ENCODE measurements around the gene COL4A1. TPM values are rescaled to one million over a fixed set of nuclear protein-coding genes. Genes with fewer than 3 reads are reported as not detected.

Gene COL4A1
- total RNA-seq, 1 donor from 2014 or later: not detected

GRCh38 chr13:110170882-110171281 lies 136.1 kb downstream of the COL4A1 start:
- peaks cover 2% of the 10 kb centered on the region for H3K27me3 Mint-ChIP-seq (ENCODE audit: insufficient read depth)
- H3K4me3 Mint-ChIP-seq: no peak overlapping the region
- no peak for DNase-seq (ENCODE audit: low spot score)
- H3K27ac Mint-ChIP-seq: no peak overlapping the region
- intact Hi-C loops (cut with micrococcal nuclease): no loop called here
- H3K36me3 Mint-ChIP-seq (ENCODE audit: low read depth): no peaks in the 10 kb centered on the region
- no peaks in the 10 kb centered on the region for H3K4me1 Mint-ChIP-seq (ENCODE audit: low read depth)
- peaks cover 12% of the 10 kb centered on the region for H3K9me3 Mint-ChIP-seq

- Mint-ChIP-seq H3K27ac (no peak overlapping the region), H3K4me1 (ENCODE audit: low read depth) (no peaks in the 10 kb centered on the region), H3K27me3 (ENCODE audit: insufficient read depth) (peaks cover 2% of the 10 kb centered on the region), H3K4me3 (no peak overlapping the region), H3K9me3 (peaks cover 12% of the 10 kb centered on the region), H3K36me3 (ENCODE audit: low read depth) (no peaks in the 10 kb centered on the region)
- intact Hi-C loops (cut with micrococcal nuclease): no loop called here
- no peak for DNase-seq (ENCODE audit: low spot score)
Measured at GRCh38 chr13:110170020-110170790, 136.8 kb downstream of the COL4A1 start.

- H3K27me3 Mint-ChIP-seq (ENCODE audit: insufficient read depth): peaks cover 2% of the 10 kb centered on the region
- intact Hi-C loops (cut with micrococcal nuclease): no loop called here
- H3K27ac Mint-ChIP-seq: no peak overlapping the region
- no peaks in the 10 kb centered on the region for H3K36me3 Mint-ChIP-seq (ENCODE audit: low read depth)
- H3K9me3 Mint-ChIP-seq: peaks cover 12% of the 10 kb centered on the region
- no peak for DNase-seq (ENCODE audit: low spot score)
- no peaks in the 10 kb centered on the region for H3K4me1 Mint-ChIP-seq (ENCODE audit: low read depth)
- H3K4me3 Mint-ChIP-seq: no peak overlapping the region
Measured at GRCh38 chr13:110168999-110169933, 137.7 kb downstream of the COL4A1 start.

GRCh38 chr13:110166598-110166997 lies 140.4 kb downstream of the COL4A1 start:
- H3K27me3 Mint-ChIP-seq (ENCODE audit: insufficient read depth): peaks cover 4% of the 10 kb centered on the region
- no peak overlapping the region for H3K4me3 Mint-ChIP-seq
- no peaks in the 10 kb centered on the region for H3K9me3 Mint-ChIP-seq
- no peak overlapping the region for H3K27ac Mint-ChIP-seq
- DNase-seq (ENCODE audit: low spot score): no peak
- no peaks in the 10 kb centered on the region for H3K4me1 Mint-ChIP-seq (ENCODE audit: low read depth)
- intact Hi-C loops (cut with micrococcal nuclease): no loop called here
- no peaks in the 10 kb centered on the region for H3K36me3 Mint-ChIP-seq (ENCODE audit: low read depth)

GRCh38 chr13:110164706-110165105 lies 142.3 kb downstream of the COL4A1 start:
- Mint-ChIP-seq H3K4me1 (ENCODE audit: low read depth) (no peaks in the 10 kb centered on the region), H3K36me3 (ENCODE audit: low read depth) (no peaks in the 10 kb centered on the region), H3K9me3 (no peaks in the 10 kb centered on the region), H3K27me3 (ENCODE audit: insufficient read depth) (peaks cover 2% of the 10 kb centered on the region), H3K27ac (no peak overlapping the region), H3K4me3 (no peak overlapping the region)
- intact Hi-C loops (cut with micrococcal nuclease): no loop called here
- DNase-seq (ENCODE audit: low spot score): no peak

GRCh38 chr13:110162866-110163658 lies 143.9 kb downstream of the COL4A1 start:
- no peak for DNase-seq (ENCODE audit: low spot score)
- Mint-ChIP-seq H3K27me3 (ENCODE audit: insufficient read depth) (peaks cover 2% of the 10 kb centered on the region), H3K27ac (no peak overlapping the region), H3K9me3 (no peaks in the 10 kb centered on the region), H3K4me3 (no peak overlapping the region), H3K4me1 (ENCODE audit: low read depth) (no peaks in the 10 kb centered on the region), H3K36me3 (ENCODE audit: low read depth) (no peaks in the 10 kb centered on the region)
- intact Hi-C loops (cut with micrococcal nuclease): no loop called here

- Mint-ChIP-seq H3K4me3 (no peak overlapping the region), H3K9me3 (no peaks in the 10 kb centered on the region), H3K36me3 (ENCODE audit: low read depth) (no peaks in the 10 kb centered on the region), H3K27me3 (ENCODE audit: insufficient read depth) (peaks cover 2% of the 10 kb centered on the region), H3K27ac (no peak overlapping the region), H3K4me1 (ENCODE audit: low read depth) (no peaks in the 10 kb centered on the region)
- DNase-seq (ENCODE audit: low spot score): no peak
- intact Hi-C loops (cut with micrococcal nuclease): no loop called here
Measured at GRCh38 chr13:110162053-110162452, 144.9 kb downstream of the COL4A1 start.

- Mint-ChIP-seq H3K36me3 (ENCODE audit: low read depth) (no peaks in the 10 kb centered on the region), H3K4me1 (ENCODE audit: low read depth) (no peaks in the 10 kb centered on the region), H3K9me3 (no peaks in the 10 kb centered on the region), H3K27ac (no peak overlapping the region), H3K4me3 (no peak overlapping the region), H3K27me3 (ENCODE audit: insufficient read depth) (peaks cover 2% of the 10 kb centered on the region)
- intact Hi-C loops (cut with micrococcal nuclease): no loop called here
- no peak for DNase-seq (ENCODE audit: low spot score)
Measured at GRCh38 chr13:110161112-110161882, 145.7 kb downstream of the COL4A1 start.

GRCh38 chr13:110158226-110158625 lies 148.7 kb downstream of the COL4A1 start:
- intact Hi-C loops (cut with micrococcal nuclease): no loop called here
- Mint-ChIP-seq H3K9me3 (no peaks in the 10 kb centered on the region), H3K27me3 (ENCODE audit: insufficient read depth) (peaks cover 3% of the 10 kb centered on the region), H3K27ac (no peak overlapping the region), H3K36me3 (ENCODE audit: low read depth) (no peaks in the 10 kb centered on the region), H3K4me3 (no peak overlapping the region), H3K4me1 (ENCODE audit: low read depth) (no peaks in the 10 kb centered on the region)
- no peak for DNase-seq (ENCODE audit: low spot score)

GRCh38 chr13:110157718-110158117 lies 149.2 kb downstream of the COL4A1 start:
- no peak for DNase-seq (ENCODE audit: low spot score)
- Mint-ChIP-seq H3K36me3 (ENCODE audit: low read depth) (no peaks in the 10 kb centered on the region), H3K4me3 (no peak overlapping the region), H3K4me1 (ENCODE audit: low read depth) (no peaks in the 10 kb centered on the region), H3K9me3 (no peaks in the 10 kb centered on the region), H3K27me3 (ENCODE audit: insufficient read depth) (peaks cover 3% of the 10 kb centered on the region), H3K27ac (no peak overlapping the region)
- intact Hi-C loops (cut with micrococcal nuclease): no loop called here

GRCh38 chr13:110156301-110157049 lies 150.5 kb downstream of the COL4A1 start:
- no peak overlapping the region for H3K27ac Mint-ChIP-seq
- no peaks in the 10 kb centered on the region for H3K4me1 Mint-ChIP-seq (ENCODE audit: low read depth)
- H3K36me3 Mint-ChIP-seq (ENCODE audit: low read depth): no peaks in the 10 kb centered on the region
- no peak overlapping the region for H3K4me3 Mint-ChIP-seq
- H3K27me3 Mint-ChIP-seq (ENCODE audit: insufficient read depth): peaks cover 3% of the 10 kb centered on the region
- intact Hi-C loops (cut with micrococcal nuclease): no loop called here
- no peaks in the 10 kb centered on the region for H3K9me3 Mint-ChIP-seq
- no peak for DNase-seq (ENCODE audit: low spot score)

- no peak for DNase-seq (ENCODE audit: low spot score)
- no peaks in the 10 kb centered on the region for H3K9me3 Mint-ChIP-seq
- intact Hi-C loops (cut with micrococcal nuclease): no loop called here
- H3K27ac Mint-ChIP-seq: no peak overlapping the region
- H3K36me3 Mint-ChIP-seq (ENCODE audit: low read depth): no peaks in the 10 kb centered on the region
- H3K4me3 Mint-ChIP-seq: no peak overlapping the region
- H3K27me3 Mint-ChIP-seq (ENCODE audit: insufficient read depth): peaks cover 6% of the 10 kb centered on the region
- H3K4me1 Mint-ChIP-seq (ENCODE audit: low read depth): no peaks in the 10 kb centered on the region
Measured at GRCh38 chr13:110155072-110155471, 151.9 kb downstream of the COL4A1 start.
